Measurements from ENCODE around the gene MYRF.

MYRF gene

DNA sequence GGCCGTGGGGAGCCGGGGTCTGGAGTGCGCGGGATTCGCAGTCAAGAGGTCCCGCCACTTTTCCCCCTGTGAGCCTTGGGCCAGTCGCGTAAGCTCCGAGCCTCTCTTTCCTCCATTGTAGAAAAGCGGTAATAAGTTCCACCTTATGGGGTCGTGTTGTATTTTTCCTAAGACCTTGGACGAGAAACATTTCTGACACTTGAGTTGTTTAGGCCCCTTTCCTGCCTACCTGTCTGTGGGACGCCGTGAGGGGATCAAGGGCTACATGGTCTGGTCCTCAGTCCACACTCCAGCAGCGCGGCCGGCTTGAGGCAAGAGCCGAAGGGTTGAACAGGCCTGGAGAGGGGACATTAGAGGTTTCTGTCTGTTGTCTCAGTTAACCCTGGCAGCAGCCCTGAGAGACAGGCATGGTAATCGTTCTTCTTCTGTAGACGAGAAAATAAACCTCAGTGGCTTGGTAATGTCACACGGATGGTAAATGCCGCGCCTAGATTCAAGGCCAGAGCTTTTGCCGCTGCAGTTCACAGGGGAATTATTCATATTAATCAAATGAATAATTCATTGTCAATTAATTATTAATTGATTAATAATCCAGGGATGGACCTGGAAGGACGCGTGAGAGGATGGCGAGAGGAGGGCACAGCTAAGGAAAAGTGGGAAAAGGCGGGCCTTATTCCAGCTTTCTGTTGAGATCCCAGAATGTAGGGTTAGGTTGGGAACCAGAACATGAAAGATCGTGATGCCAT, 40.8 kb downstream of the MYRF start:
- H3K4me3 ChIP-seq (ENCODE audit: low read depth, low read length), result peak overlapping the region; percentile 81

DNA sequence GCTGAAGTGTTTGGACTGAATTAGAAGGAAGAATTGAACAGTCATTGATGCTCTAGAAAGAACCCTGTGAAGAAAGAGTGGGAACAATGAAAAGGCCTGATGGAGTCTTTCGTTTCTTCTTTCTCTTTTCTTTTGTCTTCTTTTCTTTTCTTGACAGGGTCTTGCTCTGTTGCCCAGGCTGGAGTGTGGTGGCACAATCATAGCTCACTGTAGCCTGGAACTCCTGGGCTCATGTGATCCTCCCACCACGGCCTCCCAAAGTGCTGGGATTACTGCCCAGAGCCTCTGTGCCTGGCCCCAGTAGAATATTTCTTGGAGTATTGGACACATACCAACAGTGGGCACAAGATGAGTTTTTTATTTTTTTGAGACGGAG, 41.4 kb downstream of the MYRF start:
- H3K4me3 ChIP-seq (ENCODE audit: low read depth, low read length), result peak overlapping the region; percentile 81

DNA sequence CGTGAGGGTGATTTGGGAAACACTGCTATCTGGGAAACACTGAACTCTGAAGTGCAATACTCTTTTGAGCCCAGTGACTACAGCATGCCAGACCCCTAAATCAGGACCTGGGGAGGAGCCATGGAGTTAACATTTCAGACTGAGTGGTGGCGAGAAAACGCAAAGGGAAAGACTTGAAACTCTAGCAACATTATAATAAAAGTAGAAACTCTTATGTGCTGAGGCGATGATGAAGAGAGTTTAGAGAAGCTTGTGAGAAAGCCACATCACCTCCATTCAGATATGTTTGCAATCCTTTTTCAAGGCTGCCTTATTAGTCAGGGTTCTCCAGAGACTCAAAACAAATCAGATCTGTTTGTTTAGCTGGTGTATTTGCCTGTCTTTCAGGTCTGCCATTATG, 42.1 kb downstream of the MYRF start:
- H3K4me3 ChIP-seq (ENCODE audit: low read depth, low read length), result no peak overlapping the region

DNA sequence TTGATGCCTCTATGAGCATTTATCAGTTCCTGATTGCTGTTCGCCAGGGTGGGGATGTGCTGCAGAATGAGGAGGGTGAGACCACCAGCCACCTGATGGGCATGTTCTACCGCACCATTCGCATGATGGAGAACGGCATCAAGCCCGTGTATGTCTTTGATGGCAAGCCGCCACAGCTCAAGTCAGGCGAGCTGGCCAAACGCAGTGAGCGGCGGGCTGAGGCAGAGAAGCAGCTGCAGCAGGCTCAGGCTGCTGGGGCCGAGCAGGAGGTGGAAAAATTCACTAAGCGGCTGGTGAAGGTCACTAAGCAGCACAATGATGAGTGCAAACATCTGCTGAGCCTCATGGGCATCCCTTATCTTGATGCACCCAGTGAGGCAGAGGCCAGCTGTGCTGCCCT, 43.0 kb downstream of the MYRF start:
- H3K4me3 ChIP-seq (ENCODE audit: low read depth, low read length), result no peak overlapping the region

DNA sequence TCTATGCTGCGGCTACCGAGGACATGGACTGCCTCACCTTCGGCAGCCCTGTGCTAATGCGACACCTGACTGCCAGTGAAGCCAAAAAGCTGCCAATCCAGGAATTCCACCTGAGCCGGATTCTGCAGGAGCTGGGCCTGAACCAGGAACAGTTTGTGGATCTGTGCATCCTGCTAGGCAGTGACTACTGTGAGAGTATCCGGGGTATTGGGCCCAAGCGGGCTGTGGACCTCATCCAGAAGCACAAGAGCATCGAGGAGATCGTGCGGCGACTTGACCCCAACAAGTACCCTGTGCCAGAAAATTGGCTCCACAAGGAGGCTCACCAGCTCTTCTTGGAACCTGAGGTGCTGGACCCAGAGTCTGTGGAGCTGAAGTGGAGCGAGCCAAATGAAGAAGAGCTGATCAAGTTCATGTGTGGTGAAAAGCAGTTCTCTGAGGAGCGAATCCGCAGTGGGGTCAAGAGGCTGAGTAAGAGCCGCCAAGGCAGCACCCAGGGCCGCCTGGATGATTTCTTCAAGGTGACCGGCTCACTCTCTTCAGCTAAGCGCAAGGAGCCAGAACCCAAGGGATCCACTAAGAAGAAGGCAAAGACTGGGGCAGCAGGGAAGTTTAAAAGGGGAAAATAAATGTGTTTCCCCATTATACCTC, 43.6 kb downstream of the MYRF start:
- H3K4me3 ChIP-seq (ENCODE audit: low read depth, low read length), result no peak overlapping the region

DNA sequence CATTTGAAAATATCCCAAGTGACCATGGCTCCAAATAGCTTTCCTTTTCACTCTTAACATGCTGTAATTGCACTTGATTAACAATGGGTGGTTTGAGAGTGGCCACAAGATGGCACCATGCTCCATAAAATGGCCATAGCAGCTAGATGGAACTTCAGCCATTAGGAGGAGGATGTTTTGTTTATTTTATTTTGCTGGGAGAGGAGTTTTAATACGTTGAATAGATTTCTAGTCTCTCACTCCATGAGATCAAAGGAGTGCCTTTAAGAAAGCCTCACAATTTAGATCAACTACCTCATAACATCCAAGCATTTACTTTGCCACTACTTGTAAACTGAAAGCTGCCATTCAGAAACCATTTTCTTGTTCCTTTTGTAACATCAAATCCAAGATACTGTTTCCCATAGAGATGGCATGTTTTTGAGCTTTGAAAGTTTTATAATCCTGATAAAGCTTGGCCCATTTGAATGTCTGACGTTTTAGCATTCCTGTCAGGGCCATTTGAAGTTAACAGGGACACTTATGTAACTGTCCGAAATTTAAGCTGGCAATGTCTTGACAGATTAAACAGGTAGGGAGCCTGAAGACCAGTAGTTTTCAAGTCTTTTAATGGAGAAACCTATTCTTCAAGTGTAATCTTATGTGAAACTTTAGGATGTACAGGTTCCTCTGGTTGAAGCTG, 45.0 kb downstream of the MYRF start:
- no peak overlapping the region for H3K4me3 ChIP-seq (ENCODE audit: low read depth, low read length)

DNA sequence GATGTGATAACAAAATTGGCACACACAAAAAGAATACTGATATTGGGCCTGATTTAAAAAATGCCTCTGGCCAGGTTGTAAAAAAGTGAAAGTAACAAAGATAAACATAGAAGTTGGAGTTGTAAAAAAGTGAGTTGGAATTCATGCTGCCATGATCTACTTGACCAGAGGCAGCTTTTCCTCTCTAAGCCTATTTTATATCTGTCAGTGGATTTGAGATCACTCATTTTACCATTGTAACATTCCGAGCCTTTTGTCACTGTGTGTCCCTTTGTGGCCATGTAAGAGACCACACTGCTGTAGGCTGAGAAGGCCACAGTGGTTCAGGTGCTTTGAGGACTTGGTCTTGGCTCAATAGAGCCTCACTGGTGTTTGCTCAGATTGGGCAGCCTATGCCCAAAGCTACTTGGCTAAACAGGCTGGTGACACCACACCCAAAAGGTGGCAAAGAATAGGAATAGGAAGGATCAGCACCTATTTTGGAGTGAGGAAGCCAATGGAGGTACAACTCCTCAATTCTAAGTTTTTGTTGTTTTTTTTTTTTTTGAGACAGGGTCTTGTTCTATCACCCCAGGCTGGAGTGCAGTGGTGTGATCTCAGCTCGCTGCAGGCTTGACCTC, 47.3 kb downstream of the MYRF start:
- H3K4me3 ChIP-seq (ENCODE audit: low read depth, low read length), result no peak overlapping the region

DNA sequence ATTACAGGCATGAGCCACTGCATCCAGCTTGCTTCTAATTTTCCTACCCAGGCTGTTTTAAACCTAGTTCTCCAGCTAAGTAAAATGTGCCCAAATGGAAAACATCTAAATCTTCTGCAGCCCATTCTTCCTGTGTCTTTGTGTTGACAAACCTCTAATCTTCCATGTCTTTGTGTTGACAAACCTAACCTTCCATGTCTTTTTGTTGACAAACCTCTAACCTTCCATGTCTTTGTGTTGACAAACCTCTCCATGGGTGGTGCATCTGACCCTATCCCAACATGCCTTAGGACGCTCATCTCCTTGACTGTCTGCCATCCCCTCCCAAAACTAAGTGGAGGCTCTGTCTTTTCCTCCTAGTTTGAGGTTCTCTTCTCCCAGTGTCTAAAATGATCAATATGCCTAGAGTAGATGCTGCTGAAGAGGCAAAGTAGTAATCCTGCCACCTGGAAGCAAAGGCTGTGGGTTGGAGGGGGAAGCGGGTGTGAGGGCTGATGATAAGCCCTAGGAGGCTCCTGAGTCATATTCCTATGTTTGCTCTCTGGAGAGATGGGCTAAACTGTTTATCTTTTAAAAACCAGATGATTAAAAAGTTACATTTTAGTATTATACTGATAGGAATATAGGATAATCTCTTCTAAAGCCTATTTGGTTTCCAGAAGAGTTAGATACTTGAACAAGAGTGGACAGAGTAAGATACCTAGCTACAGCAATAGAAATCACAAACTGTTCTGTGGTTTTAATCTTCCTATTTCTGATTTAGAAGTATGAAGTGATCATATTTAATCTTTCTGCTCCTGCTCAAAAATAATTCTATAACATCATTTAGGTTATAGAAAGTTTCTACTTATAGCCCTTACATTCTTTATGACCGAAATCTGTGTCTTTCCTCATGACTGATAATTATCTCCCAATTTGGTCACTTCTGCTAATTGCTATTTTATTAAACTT, 48.2 kb downstream of the MYRF start:
- H3K4me3 ChIP-seq (ENCODE audit: low read depth, low read length), result no peak overlapping the region

DNA sequence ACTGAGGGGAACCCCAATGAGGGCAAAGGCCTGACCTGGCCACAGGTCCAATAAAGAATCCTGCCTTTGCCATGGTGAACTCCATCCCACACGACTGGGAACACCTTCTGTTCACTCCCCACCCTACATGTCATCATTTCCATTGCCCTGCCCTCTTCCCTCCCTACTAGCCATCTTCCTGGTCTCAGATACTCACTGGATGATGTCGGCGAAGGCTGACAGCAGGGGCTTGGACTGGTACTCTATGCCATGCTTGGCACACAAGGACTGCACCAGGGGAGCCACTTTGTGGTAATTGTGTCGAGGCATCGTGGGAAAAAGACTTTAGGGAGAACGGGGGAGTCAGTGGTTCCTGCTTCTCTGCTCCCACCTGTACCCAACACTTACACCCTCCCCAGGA, 50.2 kb downstream of the MYRF start:
- H3K4me3 ChIP-seq (ENCODE audit: low read depth, low read length), result no peak overlapping the region

DNA sequence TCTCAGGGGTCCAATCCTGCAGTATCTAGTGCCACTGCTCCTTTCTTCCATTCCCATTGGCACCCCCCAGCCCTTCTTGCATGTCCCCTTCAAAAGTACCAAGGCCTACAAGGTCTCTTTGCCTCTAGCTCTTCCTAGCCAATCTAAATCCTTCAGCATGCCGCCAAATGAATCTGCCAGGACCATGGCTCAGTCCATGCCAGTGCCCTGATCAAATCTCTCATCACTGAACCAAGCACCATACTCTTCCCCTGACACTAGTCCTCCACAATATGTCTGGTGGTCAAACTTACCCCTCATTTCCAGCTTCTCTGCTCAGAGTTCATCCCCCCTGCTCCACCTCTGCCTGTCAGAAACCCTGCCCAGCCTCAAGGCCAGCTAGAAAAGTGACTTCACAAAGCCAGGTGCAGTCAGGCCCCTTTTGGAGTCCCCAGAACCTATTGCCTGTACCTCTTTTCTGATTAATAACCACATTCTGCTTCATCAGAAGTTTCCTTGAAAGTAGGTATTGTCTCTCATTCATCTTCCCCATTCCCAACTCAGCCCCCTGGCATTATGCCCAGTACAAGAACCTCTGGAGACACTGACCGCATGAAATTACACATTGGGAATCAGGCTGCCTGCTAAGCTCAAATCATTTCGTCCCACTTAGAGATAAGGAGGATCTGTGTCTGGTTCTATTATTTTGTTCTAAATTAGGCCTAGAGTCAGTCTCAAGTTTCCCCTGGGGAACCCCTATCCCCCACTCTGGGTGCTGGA, 51.6 kb downstream of the MYRF start:
- H3K4me3 ChIP-seq (ENCODE audit: low read depth, low read length), result no peak overlapping the region

DNA sequence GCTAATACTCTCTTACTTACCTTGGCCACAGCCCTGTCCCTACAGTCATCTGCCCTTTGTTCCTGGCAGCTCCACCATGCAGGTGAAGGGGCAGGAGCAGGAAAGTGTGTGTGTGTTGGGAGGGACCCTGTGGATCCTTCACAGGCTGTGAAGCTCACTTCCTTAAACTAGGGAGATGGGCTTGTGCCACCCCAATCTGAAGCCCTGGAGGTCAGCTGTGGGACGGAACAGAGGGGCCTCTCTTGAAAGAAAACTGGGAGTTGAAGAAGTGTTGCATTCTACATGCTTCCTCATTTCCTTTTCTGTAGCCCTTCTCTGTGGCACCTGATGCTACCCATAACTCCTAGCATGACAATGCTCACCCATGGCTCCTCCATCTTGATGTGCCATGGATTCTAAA, 52.7 kb downstream of the MYRF start:
- H3K4me3 ChIP-seq (ENCODE audit: low read depth, low read length), result peak overlapping the region; percentile 4

DNA sequence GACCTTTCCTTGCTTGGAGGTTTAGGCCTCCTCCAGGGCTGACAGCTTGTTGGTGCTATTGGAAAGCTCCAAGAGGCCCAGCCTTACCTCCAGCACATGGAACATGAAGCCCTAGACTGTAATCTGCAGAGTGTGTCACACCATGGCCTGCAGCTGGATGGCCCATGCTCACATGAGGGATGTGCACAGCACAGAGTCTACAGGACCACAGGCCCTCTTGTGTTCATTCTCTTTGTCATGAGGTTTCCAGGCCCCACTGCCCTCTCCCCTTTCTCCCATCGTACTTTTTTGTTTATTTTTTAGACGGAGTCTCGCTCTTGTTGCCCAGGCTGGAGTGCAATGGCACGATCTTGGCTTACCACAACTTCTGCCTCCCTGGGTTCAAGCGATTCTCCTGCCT, 54.3 kb downstream of the MYRF start:
- H3K4me3 ChIP-seq (ENCODE audit: low read depth, low read length), result no peak overlapping the region

DNA sequence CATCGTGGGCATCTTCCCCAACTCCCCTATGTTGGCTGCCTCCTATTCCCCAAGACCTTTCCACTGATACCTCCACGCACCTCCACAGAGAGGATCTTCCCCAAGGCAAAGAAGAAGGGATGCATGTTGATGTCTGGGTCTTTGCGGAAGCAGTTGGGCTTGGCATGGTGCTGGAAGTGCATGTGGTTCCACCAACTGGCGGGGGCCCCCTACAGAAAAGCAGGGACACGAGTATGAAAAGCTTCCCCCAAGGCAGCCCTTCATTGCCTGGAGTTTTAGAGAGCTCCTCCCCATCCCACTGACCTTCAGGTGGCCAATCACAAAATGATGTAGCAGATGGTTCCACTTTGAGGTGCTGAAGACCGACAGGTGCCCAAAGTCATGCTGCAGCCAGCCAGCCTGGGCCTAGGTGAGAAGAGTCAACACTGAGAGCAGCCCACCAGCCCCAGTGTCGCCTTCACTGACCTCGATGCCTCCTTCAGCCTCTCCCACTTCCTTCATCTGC, 58.3 kb downstream of the MYRF start:
- H3K4me3 ChIP-seq (ENCODE audit: low read depth, low read length), result no peak overlapping the region

DNA sequence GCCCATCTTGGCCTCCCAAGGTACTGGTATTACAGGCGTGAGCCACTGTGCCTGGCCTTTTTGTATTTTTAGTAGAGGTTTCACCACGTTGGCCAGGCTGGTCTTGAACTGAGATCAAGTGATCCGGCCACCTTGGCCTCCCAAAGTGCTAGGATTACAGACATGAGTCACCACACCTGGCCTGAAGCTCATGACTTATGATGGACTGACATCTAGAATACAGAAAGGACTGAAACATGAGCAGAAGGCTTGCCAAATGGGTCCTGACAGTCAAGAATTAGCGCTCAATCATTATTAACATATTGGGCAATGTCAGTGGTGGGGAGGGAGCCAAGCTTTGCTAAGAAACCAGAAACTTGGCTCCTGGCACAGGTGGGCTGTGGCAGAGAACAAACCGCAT, 59.4 kb downstream of the MYRF start:
- H3K4me3 ChIP-seq (ENCODE audit: low read depth, low read length), result no peak overlapping the region

DNA sequence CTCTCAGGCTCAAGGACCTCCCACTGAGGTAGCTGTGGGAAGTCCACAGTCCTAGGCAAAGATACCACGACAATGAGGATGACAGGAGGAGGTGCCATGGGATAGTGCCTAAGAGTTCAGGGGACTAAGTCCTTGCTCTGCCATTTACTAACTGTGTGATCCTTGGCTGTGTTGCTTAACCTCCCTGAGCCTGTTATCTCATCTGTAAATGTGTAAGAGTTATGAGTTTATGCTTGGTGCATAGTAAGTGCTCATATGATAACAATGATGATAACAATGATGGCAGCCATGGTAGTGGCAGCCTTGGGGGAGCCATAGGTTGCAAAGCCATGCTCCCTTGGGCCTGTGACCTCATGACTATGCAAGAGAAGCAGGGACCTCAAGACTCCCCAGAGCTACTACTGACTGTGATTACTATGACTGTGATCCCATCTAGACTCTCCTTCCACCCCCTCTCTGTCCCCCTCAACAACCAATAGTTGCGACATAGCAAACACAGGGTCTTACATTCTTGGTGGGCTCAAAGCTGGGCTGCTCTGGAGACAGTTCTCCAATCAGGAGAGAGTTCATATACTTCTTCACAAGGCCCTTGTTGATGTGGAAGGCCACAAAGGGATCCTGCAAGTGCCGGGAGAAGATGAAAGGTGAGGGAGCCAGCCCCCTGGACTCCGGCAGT, 60.4 kb downstream of the MYRF start:
- no peak overlapping the region for H3K4me3 ChIP-seq (ENCODE audit: low read depth, low read length)

DNA sequence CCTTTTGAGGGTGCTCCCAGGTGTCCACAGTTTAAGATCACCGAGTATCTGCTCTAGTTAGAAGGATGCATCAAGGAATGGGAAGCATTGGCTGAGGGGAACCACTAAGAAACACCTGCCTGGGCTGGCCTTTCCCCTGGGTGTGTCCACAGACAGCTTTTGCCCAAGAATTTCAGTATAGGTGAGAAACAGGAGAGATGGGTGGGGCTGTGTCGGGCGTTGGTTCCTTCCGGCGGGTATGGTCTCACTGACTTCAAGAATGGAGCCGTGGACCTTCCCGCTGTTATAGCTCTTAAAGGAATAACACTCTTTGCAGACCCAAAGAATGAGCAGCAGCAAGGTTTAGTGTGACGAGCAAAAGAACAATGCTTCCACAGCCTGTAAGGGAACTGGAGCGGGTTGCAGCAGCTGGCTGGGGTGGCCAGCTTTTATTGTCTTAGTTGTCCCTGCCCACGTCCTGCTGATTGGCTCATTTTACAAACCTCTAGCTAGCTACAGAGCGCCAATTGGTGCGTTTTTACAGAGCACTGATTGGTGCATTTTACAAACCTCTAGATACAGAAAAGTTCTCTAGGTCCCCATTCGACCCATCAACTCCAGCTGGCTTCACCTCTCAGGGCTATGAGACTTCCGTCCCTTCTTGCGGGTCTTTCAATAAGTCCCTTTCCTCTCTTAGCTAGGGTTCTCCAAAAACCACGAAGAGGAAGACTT, 62.0 kb downstream of the MYRF start:
- peak overlapping the region; percentile 10 for H3K4me3 ChIP-seq (ENCODE audit: low read depth, low read length)

DNA sequence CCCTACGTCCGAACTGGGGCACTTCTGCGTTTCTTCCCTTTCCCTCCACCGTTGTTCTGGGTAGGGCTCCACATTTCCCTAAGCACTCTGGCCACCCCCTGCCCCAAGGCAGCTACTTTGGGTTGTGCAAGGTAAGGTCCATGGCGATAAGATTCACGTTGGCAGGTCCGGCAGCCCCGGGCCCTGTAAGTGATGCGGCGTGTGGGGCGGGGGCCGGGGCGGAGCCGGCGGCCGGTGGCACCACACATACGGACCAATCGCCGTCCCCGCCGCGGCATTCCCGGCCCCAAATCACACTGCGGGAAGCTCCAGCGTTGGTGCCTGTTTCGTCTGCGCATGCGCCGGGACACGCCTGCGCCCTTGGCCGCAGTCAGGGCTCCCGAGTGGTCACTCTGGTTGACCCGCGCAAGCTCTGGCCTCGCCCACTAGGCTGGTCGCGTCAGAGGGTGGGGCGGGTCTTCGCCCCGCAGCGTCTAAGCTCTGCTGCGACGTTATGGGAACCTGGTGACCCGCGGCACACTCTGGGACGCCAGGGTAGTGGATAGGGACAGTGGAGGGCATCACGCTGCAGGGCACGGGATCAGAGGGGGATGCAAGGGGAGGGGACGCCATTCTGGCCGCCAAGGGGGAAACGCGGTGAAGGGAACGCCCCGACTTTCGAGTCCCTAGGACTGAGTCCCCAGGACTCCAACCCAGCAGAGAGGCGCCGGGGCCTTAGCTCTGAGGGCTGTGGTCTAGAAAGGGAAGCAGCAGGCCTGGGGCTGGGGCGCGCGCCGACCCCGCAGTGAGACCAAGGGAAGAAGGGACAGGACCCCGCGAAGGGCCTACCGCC, 62.7 kb downstream of the MYRF start:
- peak overlapping the region; percentile 91 for H3K4me3 ChIP-seq (ENCODE audit: low read depth, low read length)
